ENCODE measurements around the gene PBX4.
"Not testable (repeated sequence)": the region's sequence is repeated elsewhere in the genome, so short reads cannot be mapped to it uniquely, and the experiment has no call there.

PBX4 gene

DNA sequence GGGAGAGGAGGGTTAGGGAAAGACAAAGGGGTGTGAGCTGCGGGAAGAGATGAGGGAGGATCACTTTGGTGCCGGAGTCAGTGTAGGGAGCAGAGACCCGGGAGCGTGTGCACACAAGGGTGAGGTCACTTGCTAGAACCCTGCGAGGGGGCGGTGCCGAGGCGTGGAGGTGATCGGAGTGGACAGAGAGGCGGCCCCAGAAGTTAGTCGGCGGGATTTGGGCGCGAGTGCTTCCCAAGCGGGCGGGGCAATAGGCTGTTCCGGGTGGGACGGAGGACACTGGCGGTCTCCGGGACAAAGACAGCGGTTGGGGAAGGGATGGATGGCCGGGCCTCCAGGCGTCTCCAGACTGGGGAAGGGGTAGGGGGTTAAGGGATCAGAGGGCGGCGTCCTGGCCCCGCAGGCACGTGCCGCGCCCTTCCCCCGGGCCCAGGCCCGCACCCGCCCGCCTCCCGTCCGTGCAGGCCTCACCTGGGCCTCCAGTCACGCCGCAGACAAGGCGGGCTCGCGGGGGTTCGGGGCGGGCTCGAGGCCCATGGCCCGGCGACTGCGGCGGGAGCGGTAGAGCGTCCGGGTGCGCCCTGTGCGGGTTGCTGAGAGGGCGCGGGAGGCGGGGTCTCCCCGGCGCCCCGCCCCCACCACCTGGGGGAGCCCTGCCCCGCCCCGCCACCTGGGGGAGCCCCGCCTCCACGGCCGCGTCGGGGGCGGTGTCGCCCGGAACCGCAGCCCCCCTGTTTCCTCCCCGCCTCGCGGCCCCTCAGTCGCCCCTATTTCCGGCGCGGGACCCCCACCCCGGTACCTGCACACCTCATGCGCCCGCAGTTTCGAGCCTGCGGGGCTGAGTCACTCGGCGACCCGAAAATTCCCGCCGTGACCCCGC, 9.4 kb upstream of the PBX4 start, which contains the start of gene LPAR2:
Gene LPAR2, minus strand, starts transcription at position 600 of the 880 bp plus-strand sequence. CDS start 945 bp downstream, outside the sequence.
- peak in 1 of 4 experiments; percentile 62 for DNase-seq (ENCODE audit: low read depth in 4 of 4, low spot score in 1 of 4)

DNA sequence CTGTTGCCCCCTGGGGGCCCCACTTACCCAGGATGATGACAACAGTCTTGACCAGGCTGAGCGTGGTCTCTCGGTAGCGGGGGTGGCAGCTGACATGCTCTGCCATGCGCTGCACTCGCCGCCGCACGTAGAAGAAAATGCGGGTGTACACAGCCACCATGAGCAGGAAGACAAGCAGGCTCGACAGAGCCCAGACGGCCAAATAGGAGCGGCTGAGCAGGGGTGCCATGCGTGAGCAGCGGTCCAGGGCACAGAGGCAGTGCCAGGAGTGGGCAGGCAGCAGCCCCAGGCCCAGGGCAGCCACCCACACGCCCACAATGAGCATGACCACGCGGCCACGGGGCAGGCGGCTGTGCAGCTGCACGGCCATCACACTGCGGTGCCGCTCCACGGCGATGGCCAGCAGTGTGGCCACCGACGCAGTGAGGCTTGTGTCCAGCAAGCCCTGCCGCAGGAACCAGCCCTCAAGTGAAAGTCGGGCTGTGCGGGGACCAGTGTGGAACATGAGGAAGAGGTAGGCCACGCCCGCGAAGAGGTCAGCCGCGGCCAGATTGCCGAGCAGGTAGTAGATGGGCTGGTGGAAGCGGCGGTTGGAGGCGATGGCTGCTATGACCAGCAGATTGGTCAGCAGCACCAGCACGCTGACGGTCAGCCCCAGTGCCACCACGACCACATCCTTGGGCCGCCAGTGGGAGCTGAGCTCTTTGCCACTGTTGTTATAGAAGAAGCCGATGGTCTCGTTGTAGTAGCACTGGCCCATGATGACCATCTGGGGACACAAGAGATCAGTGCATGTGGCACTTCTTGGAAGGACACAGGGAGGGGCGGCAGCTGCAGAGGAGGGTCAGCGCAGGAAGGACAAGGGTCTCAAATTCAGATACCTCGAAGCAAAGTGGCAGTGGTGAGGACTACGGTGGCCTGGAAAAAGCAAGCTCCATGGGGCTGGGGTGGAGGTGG, 8.3 kb upstream of the PBX4 start:
- DNase-seq (ENCODE audit: low read depth in 4 of 4, low spot score in 1 of 4) = no peak

GRCh38 chr19:19624032-19624570, 5.6 kb upstream of the PBX4 start:
- DNase-seq (ENCODE audit: low read depth in 4 of 4, low spot score in 1 of 4) = no peak

- no peak for DNase-seq (ENCODE audit: low read depth in 4 of 4, low spot score in 1 of 4)
Observed at GRCh38 chr19:19623383-19623782, 4.9 kb upstream of the PBX4 start.

DNA sequence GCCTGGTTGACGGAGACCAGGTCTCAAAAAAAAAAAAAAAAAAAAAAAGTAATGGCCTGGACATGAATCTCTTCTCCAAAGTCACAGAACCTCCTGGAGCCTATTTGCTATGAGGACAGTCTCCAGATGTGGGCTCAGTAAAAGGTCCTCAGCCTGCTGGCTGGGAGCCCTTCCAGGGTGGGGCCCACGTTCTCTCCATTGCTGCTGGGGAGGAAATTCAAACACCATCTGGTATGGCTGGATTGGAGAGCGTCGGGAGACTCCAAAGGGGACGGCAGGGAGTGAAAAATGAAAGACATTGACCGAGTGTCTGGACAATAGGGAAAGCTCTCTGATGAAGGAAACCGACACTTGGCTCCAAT, 1.3 kb upstream of the PBX4 start:
- no peak for DNase-seq (ENCODE audit: low read depth in 4 of 4, low spot score in 1 of 4)

DNA sequence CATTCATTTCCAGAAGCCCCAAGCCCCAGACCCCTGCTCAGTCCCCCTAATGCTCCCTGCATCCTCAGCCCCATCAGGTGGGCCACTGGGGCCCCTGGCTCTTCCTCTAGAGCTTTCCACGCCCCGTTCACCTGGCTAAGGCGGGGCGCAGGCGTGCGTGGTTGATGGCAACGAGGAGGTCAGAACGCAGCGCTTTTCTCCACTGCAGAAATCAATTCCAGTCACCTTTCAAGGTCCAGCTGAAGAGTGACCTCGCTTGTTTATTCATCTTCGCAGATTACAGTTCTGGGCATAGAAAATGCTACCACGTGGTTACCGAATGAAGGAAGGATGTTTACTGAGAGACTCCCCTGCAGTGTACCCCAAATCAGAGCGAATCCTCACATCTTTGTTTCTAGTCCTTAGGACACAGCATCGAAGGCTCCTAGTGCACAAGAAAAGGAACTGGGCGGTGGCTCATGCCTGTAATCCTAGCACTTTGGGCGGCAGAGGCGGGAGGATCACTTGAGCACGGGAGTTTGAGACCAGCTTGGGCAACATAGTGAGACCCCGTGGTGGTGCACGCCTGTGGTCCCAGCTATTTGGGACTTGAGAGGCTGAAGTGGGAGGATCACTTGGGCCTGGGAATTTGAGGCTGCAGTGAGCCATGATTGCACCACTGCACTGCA, 828 bp upstream of the PBX4 start:
- DNase-seq (ENCODE audit: low read depth in 4 of 4, low spot score in 1 of 4) = no peak

DNA sequence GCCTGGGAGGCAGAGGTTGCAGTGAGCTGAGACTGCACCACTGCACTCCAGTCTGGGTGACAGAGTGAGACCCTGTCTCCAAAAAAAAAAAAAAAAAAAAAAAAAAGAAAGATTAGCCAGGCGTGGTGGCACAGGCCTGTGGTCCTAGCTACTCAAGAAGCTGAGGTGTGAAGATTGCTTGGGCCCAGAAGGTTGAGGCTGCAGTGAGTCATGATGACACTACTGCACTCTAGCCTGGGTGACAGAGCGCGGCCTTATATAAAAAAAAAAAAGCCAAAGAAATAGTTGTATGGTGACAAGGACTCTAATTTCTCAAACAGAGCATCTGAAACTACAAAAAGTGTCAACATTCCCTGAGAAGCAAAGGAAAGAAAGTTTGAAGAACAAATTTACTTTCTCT, 3.4 kb downstream of the PBX4 start:
- DNase-seq (ENCODE audit: low read depth in 4 of 4, low spot score in 1 of 4) = no peak

GRCh38 chr19:19613506-19613905, 5.0 kb downstream of the PBX4 start:
- DNase-seq (ENCODE audit: low read depth in 4 of 4, low spot score in 1 of 4) = no peak

DNA sequence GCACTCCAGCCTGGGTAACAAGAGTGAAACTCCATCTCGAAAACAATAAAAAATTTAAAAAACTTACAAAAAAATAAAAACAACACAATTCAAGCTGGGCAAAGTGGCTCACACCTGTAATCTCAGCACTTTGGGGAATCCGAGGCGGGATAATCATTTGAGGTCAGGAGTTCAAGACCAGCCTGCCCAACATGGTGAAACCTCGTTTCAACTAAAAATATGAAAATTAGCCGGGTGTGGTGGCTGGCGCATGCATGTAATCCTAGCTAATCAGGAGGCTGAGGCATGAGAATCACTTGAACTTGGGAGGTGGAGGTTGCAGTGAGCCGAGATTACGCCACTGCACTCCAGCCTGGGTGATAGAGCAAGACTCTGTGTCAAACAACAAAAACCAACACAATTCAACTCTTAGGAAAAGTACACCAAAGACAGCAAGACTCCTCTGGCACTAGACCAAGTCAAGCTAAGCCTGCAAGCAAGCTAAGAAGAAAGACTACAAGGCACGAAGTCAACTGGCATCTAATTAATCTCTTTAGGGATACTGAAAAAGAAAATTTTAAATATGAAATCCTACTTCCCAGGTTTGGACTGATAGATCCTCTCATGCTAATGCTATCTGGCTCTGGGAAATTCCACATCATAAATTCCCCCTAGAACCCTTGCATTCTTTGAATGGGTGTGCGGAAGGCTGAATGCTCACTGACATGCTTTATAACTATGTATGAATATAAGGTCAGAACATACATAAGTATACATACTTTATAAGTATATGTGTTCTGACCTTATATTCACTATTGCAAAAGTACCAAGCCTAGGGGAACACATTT, 7.9 kb downstream of the PBX4 start:
- no peak for DNase-seq (ENCODE audit: low read depth in 4 of 4, low spot score in 1 of 4)

DNA sequence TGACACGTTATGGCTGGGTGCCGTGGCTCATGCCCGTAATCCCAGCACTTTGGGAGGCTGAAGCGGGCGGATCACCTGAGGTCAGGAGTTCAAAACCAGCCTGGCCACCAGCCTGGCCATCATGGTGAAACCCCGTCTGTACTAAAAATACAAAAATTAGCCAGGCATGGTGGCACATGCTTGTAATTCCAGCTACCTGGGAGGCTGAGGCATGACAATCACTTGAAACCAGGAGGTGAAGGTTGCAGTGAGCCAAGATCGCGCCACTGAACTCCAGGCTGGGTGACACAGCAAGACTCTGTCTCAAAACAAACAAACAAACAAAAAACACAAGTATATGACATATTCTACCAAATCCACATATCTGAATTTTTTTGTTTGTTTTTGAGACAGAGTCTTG, 11.8 kb downstream of the PBX4 start:
- not testable (repeated sequence) for DNase-seq (ENCODE audit: low read depth in 4 of 4, low spot score in 1 of 4)

GRCh38 chr19:19606021-19606420, 12.5 kb downstream of the PBX4 start:
- DNase-seq (ENCODE audit: low read depth in 4 of 4, low spot score in 1 of 4) = no peak

DNA sequence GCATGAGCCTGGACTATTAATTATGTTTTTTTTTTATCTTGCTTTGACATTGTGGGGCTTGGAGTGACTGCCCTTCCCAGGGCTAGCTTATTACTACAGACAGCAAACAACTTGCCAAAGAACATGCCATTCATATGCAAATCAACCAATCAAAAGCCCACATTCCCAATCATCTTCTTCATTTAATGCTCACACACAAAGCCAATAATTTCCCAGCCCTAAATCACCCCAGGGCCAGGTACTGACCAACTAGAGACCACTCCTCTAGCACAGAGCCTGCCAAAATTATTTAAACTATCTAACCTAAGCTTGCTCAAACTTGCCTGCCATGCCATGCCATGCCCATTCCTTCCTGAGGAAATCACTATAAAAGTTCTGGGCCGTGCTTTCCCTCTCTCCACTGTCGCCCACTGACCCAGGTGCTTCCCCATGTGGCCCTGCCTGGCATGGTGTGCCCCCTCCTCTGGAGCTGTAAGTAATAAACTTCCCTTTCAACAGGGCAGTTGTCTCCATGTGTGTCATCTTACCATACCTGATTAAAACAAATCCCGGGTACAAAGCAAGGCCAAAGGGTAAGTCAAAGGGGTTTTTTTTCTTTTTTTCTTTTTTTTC, 15.7 kb downstream of the PBX4 start:
- DNase-seq (ENCODE audit: low read depth in 4 of 4, low spot score in 1 of 4) = no peak

- no peak for DNase-seq (ENCODE audit: low read depth in 4 of 4, low spot score in 1 of 4)
Observed at GRCh38 chr19:19602136-19602712, 16.3 kb downstream of the PBX4 start.

- no peak for DNase-seq (ENCODE audit: low read depth in 4 of 4, low spot score in 1 of 4)
Observed at GRCh38 chr19:19600793-19601330, 17.6 kb downstream of the PBX4 start.

DNA sequence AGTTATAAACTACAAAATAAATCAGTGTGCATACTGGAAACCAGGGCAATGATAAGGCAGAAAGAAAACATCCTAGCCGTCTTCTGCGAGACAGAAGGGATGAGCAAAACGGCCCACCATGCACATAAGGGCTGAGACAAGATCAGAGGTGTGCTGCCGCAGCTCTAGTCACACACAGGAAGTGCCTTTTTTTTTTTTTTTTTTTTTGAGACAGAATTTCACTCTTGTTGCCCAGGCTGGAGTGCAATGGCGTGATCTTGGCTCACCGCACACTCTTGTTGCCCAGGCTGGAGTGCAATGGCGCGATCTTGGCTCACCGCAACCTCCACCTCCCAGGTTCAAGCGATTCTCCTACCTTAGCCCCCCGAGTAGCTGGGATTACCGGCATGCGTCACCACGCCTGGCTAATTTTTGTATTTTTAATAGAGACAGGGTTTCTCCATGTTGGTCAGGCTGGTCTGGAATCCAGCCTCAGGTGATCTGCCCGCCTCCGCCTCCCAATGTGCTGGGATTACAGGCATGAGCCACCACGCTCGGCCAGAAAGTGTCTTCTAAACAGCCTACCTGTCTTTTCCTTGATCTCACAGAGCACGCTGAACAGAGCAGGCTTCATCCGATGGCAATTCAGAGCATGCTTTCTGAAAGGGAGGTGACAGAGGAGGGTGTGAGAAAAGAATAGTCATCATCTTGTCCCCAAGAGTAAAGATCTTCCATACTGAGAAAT, 19.6 kb downstream of the PBX4 start:
- not testable (repeated sequence) for DNase-seq (ENCODE audit: low read depth in 4 of 4, low spot score in 1 of 4)

GRCh38 chr19:19597809-19598306, 20.6 kb downstream of the PBX4 start:
- no peak for DNase-seq (ENCODE audit: low read depth in 4 of 4, low spot score in 1 of 4)

DNA sequence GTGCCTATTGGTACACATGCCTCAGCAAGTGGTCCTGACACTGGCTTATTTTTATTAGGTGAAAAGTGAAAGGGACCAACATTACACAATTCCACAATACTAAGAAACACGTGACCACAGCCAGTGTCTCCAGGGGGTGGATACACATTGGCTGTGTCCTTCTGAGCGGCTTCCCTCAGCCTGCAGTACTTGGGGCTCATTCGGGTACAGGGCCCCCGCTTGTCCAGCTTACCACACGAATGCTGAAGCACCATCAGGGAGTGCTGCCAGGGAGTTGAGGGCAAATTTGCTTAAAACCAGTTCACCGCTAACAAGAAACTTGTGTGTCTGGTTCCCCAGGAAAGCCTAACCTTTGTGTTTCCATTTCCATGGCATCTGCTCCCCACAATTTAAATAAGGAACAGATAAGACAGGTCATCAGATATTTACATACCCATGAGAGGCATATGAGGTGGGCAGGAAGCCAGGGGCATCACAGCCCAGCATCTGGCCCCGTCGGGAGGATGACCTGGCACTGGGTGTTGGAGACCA, 23.3 kb downstream of the PBX4 start:
- DNase-seq (ENCODE audit: low read depth in 4 of 4, low spot score in 1 of 4) = no peak

DNA sequence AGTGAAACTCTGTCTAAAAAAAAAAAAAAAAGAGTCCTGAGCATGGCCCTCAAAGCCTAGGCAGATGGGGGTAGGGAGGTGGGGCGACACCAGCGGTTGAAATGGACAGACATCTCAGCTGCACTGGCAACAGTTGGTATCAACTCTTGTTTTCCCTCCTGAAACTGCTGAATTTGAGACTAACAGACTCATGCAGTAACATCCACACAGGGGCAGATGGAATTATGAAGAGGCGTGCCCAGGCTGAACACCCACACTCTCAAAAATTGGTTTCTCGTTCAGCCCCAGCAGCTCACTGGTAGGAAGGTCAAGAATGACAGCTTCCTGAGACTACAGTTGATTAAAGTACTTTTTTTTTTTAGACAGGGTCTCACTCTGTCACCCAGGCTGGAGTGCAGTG, 24.1 kb downstream of the PBX4 start:
- no peak for DNase-seq (ENCODE audit: low read depth in 4 of 4, low spot score in 1 of 4)

Measured in stimulated activated CD4-positive, alpha-beta T cell treated with anti-CD3 and anti-CD28 coated beads, Interleukin-1b, Interleukin-23, amount 100 ng/mL, for 24 hours (primary cell).